SIG-M5 treated with dmso at 0.1 percent for 504 hours (cell line): Measurements from ENCODE around the gene PACS2.
"Not testable (repeated sequence)": the region's sequence is repeated elsewhere in the genome, so short reads cannot be mapped to it uniquely, and the experiment has no call there.

Source experiments
- DNase-seq: peaks from one replicate; lab custom pipeline; 2025; ENCODE audit not compliant: unreplicated experiment; lab: John Stamatoyannopoulos, UW

The PACS2 gene

GRCh38 chr14:105314287-105315200 is at the start of gene PACS2:
TSS of gene PACS2 (plus strand) at chr14:105314748. CDS start at chr14:105314919, 171 bp downstream.
- DNase-seq = peak; percentile 63

- DNase-seq = no peak
These were observed 46.6 kb upstream of the PACS2 start for GRCh38 chr14:105267820-105268548.

DNA sequence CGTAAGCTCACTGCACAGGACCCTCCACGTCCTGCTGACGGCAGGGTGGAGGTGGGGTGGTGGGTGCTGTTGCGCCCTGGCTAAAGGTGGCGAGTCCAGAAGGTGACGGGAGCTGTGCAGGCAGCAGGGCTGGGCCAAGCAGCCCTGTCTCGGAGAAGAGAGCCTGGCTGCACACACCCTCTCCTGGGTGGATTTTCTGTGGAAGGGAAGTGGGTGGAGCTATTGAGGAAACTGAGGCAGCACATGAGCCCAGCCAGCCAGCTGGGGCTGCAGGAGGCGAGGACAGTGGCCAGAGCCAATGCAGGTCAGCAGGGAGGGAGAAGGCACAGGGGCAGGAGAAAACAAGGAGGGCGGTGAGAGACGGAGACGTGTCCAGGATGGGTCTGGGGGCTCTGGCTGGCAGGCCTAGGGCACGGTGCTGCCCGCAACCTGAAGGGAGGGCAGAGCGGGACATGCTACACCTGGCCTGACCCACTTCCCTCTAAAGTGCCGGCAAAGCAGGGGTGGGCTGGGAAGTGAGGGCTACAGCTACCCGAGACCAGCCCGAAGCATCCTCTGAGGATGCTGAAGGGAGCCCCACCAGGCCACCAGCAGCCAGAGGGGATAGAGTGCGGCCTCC is 45.7 kb upstream of the PACS2 start:
- DNase-seq = no peak

GRCh38 chr14:105269405-105269804 is 45.1 kb upstream of the PACS2 start:
- DNase-seq = no peak

DNA sequence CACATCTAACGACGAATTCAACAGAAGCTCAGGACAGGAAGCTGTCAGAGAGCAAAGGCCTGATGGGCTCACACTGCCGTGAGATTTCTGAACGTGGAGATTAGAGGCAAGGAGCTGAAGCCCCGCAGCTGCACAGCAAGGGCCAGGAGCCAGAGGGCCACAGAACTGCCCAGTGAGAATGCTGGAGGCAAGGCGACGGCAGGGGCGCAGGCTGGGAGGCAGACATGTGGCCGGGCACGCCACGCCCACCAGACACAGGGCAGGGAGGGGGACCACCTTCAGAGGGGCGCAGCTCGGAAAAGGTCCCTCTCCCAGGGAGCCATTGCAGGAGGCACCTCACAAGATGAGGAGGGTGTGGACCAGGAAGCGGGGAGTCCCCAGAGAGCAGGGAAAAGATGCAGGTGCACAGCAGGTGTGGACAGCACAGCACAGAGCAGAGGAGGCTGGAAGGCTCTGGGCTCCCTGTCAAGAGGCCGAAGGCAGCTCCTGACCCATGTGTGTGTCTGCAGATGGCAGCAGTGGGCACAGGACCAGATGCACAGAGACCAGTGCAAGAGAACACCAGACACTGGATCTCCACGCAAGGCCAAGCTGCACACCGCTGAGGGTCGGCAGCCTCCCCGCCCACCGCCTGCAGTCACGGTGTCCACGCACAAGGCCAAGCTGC is 43.2 kb upstream of the PACS2 start:
- DNase-seq = no peak

DNA sequence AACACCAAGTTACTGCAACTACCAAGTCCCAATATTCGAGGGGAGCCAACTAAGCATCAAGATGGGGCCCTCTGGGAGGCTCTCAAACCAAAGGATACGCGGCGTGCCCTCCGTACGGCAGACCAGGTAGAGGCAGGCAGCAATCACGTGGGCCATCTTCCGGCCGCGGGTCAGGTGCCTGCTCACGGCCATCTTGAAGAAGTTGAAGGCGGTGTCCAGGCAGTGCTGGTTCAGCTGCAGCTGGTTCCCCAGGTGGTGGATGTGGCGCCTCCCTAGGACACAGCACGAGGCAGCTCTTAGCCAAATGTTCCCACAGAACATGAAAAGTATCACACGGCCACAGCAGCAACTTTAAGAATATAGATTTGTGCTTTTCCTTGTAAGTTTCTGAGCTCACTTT is 41.9 kb upstream of the PACS2 start:
- DNase-seq = no peak

GRCh38 chr14:105273062-105273461 is 41.5 kb upstream of the PACS2 start:
- peak; percentile 40 for DNase-seq

DNA sequence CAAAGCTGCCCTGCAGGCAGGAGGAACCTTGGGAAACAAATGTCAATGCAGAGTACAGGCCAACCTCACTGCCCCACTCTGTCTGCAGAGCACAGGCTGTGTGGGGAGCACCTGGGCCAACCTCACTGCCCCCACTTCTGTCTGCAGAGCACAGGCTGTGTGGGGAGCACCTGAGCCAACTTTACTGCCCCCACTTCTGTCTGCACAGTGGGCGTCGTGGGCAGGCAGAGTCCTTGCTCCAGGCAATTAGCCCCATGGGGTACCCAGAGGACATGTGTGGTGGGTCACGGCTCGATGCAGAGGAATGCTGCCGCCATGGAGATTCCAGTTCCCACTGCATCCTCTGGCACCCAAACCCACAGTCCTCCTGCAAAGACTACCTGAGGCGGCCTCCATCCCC is 39.9 kb upstream of the PACS2 start:
- DNase-seq = no peak

DNA sequence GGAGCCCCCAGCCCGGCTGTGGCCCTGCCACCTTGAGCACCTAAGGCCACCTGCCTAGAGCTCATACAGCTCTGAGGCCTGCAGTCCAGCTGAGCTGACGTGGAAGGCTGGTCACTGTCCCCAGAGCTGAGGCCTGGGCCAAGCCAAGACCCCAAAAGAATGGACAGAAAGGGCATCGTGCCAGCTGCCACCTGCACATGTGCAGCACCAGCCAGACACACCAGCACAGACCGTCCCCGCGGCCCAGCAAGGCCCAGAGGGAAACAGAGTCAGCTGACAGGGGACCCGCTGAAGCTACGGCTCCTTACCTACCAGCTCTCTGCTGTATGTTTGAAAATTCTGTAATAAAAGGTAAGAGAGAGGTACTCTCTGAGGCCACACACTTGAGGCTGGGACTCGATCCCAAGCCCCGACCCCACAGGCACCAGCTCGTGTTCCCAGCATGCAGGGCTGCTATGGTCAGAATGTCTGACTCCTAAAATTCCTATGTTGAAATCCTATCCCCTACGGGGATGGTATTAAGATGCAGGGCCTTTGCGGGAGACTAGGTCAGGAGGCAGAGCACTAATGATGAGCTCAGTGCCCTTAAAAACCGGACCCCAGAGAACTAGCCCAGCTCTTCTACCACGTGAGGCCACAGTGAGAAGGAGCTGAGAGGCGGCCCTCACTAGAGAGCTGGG is 39.1 kb upstream of the PACS2 start:
- no peak for DNase-seq

- not testable (repeated sequence) for DNase-seq
These were observed 37.1 kb upstream of the PACS2 start for GRCh38 chr14:105277448-105277847.

DNA sequence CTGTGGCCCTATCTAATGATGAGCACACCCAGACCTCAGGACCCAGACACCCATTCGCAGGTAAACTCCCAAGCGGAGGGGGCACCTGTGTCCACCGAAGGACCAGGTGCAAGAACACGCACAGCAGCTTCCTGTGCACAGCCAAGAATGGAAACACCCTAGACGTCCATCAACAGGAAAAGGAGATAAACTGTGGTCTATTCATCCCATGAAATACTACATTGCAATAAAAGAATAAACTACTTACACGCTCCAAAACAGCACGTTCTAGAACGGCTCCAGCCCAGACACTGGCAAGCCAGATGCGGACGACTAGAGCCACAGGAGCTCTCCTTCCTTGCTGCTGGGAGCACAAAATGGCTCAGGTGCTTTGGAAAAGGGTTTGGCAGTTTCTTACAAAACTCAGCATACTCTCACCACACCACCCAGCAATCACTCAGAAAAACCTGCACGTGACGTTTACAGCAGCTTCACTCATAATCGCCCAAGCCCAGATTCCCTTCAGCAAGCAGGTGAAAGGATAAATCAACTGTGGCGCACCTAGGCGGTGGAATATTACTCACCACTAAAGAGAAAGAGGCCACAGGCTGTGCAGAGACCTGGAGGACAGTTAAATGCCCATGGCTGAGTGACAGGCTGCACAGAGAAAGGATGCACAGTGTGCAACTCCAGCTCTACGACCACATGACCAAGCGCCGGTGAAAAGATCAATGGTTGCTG is 34.7 kb upstream of the PACS2 start:
- DNase-seq = no peak

- no peak for DNase-seq
These were observed 34.0 kb upstream of the PACS2 start for GRCh38 chr14:105280525-105280924.

DNA sequence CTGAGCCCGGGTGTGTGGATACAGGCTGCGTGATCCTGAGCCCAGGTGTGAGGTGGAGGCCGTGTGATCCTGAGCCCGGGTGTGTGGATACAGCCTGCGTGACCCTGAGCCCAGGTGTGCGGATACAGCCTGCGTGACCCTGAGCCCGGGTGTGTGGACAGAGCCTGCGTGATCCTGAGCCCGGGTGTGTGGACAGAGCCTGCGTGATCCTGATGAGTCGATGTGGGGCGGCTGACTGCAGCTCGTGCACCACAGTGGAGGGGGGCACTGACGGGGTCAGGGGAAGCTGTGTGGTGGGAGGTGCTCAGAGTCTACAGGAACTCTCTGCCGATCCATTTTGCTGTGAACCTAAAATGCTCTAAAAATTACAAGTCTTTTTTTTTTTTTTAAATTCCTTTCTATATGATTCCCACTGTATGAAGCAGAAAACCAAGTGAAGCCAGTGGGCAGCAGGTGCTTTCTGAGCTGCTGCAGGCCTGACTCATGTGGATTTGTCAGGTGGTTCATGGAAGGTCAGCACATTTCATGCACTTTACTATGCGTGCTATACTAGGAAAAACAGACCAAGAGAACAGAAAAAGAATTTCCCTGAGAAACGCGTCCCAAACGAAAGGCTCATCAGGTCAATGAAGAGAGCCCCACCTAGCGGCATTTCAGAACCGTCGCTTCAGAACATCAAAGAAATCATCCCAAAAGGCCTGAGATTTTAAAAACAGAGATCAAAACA is 33.0 kb upstream of the PACS2 start:
- peak; percentile 60 for DNase-seq

- no peak for DNase-seq
These were observed 32.3 kb upstream of the PACS2 start for GRCh38 chr14:105282098-105282725.

- DNase-seq = no peak
These were observed 31.5 kb upstream of the PACS2 start for GRCh38 chr14:105283028-105283427.

- DNase-seq = no peak
These were observed 30.6 kb upstream of the PACS2 start for GRCh38 chr14:105283899-105284298.

DNA sequence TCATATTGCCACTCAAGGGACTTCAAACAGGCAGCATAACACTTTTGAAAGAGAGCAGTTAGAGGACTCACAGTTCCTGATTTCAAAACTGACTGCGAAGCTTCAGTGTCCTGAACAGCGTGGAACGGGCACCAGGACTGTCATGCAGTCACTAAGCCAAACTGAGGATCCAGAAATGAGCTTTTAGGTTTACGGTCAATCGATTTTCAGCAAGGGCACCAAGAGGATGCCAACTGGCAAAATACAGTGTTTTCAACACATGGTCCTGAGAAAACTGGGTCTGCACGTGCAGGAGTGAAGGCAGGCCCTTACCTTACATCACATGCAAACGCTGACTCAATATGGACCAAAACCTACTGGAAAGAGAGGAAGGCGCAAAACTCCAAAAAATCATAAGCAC is 29.4 kb upstream of the PACS2 start:
- no peak for DNase-seq

GRCh38 chr14:105286759-105287144 is 27.8 kb upstream of the PACS2 start:
- no peak for DNase-seq
